ENCODE results near the gene MYO7B. TPM values are rescaled to one million over a fixed set of nuclear protein-coding genes. Genes with fewer than 3 reads are reported as not detected.

MYO7B gene
- total and polyA plus RNA-seq, 4 donors = 0.51 to 4.7 (median 1.9) TPM

- no peak for ATAC-seq (ENCODE audit: insufficient read depth, low FRiP score)
- H3K4me1 ChIP-seq (ENCODE audit: control insufficient read depth in 5 of 5, insufficient read depth in 5 of 5, low read length in 5 of 5) = peaks cover 7 to 35% (median 17%) of the 10 kb centered on the region in 5 donors
- no peaks in the 10 kb centered on the region for H3K27me3 ChIP-seq (ENCODE audit: control insufficient read depth in 3 of 3, insufficient read depth in 3 of 3, low read length in 2 of 3)
- no peaks in the 10 kb centered on the region for H3K9me3 ChIP-seq (ENCODE audit: control insufficient read depth in 4 of 4, insufficient read depth in 3 of 4, low read length in 3 of 4)
- WGBS, 2 donors = 43 to 59% methylated on average over 1 of the region's 1 CpG
- H3K9ac ChIP-seq (ENCODE audit: insufficient read depth in 1 of 2, low read length in 2 of 2) = no peak overlapping the region
- no peak overlapping the region for H3K27ac ChIP-seq (ENCODE audit: low read depth in 1 of 2, low read length in 1 of 2)
- TF ChIP-seq CTCF (IDR thresholded peaks at IDR 0.05; ENCODE audit: control extremely low read depth, extremely low read depth) = no peak
- no peak overlapping the region for H3K4me3 ChIP-seq
- DNase-seq = no peak
- H3K36me3 ChIP-seq (ENCODE audit: control insufficient read depth in 4 of 4, insufficient read depth in 4 of 4, low read length in 4 of 4) = peaks cover 2 to 13% (median 6%) of the 10 kb centered on the region in 4 donors
Measured at GRCh38 chr2:127511917-127512316, 23.6 kb upstream of the MYO7B start.

GRCh38 chr2:127512362-127512761, 23.1 kb upstream of the MYO7B start:
- no peak overlapping the region for H3K9ac ChIP-seq (ENCODE audit: insufficient read depth in 1 of 2, low read length in 2 of 2)
- TF ChIP-seq CTCF (IDR thresholded peaks at IDR 0.05; ENCODE audit: control extremely low read depth, extremely low read depth) = no peak
- peaks cover 2 to 13% (median 6%) of the 10 kb centered on the region in 4 donors for H3K36me3 ChIP-seq (ENCODE audit: control insufficient read depth in 4 of 4, insufficient read depth in 4 of 4, low read length in 4 of 4)
- no peak for ATAC-seq (ENCODE audit: insufficient read depth, low FRiP score)
- no peaks in the 10 kb centered on the region for H3K27me3 ChIP-seq (ENCODE audit: control insufficient read depth in 3 of 3, insufficient read depth in 3 of 3, low read length in 2 of 3)
- H3K27ac ChIP-seq (ENCODE audit: low read depth in 1 of 2, low read length in 1 of 2) = no peak overlapping the region
- no peak for DNase-seq
- H3K9me3 ChIP-seq (ENCODE audit: control insufficient read depth in 4 of 4, insufficient read depth in 3 of 4, low read length in 3 of 4) = no peaks in the 10 kb centered on the region
- peaks cover 3 to 35% (median 17%) of the 10 kb centered on the region in 5 donors for H3K4me1 ChIP-seq (ENCODE audit: control insufficient read depth in 5 of 5, insufficient read depth in 5 of 5, low read length in 5 of 5)
- no peak overlapping the region for H3K4me3 ChIP-seq
- 93 to 95% methylated on average over 4 of the region's 4 CpGs for WGBS, 2 donors

- no peaks in the 10 kb centered on the region for H3K27me3 ChIP-seq (ENCODE audit: control insufficient read depth in 3 of 3, insufficient read depth in 3 of 3, low read length in 2 of 3)
- peaks cover 4 to 18% (median 6%) of the 10 kb centered on the region in 4 donors for H3K36me3 ChIP-seq (ENCODE audit: control insufficient read depth in 4 of 4, insufficient read depth in 4 of 4, low read length in 4 of 4)
- no peak overlapping the region for H3K9ac ChIP-seq (ENCODE audit: insufficient read depth in 1 of 2, low read length in 2 of 2)
- TF ChIP-seq CTCF (IDR thresholded peaks at IDR 0.05; ENCODE audit: control extremely low read depth, extremely low read depth) = no peak
- no peak overlapping the region for H3K4me3 ChIP-seq
- peaks cover 0 to 24% (median 2%) of the 10 kb centered on the region in 5 donors for H3K4me1 ChIP-seq (ENCODE audit: control insufficient read depth in 5 of 5, insufficient read depth in 5 of 5, low read length in 5 of 5)
- 78 to 82% methylated on average over 10 of the region's 10 CpGs for WGBS, 2 donors
- DNase-seq (no peak), ATAC-seq (ENCODE audit: insufficient read depth, low FRiP score) (no peak)
- no peaks in the 10 kb centered on the region for H3K9me3 ChIP-seq (ENCODE audit: control insufficient read depth in 4 of 4, insufficient read depth in 3 of 4, low read length in 3 of 4)
- H3K27ac ChIP-seq (ENCODE audit: low read depth in 1 of 2, low read length in 1 of 2) = peak overlapping the region in 1 of 2 donors; percentile 20
Measured at GRCh38 chr2:127514076-127514475, 21.4 kb upstream of the MYO7B start.

- Histone ChIP-seq H3K27ac (ENCODE audit: low read depth in 1 of 2, low read length in 1 of 2) (peak overlapping the region in 1 of 2 donors; percentile 26), H3K36me3 (ENCODE audit: control insufficient read depth in 4 of 4, insufficient read depth in 4 of 4, low read length in 4 of 4) (peaks cover 5 to 18% (median 6%) of the 10 kb centered on the region in 4 donors), H3K4me3 (no peak overlapping the region), H3K4me1 (ENCODE audit: control insufficient read depth in 5 of 5, insufficient read depth in 5 of 5, low read length in 5 of 5) (peaks cover 0 to 24% (median 0%) of the 10 kb centered on the region in 5 donors), H3K9me3 (ENCODE audit: control insufficient read depth in 4 of 4, insufficient read depth in 3 of 4, low read length in 3 of 4) (no peaks in the 10 kb centered on the region), H3K9ac (ENCODE audit: insufficient read depth in 1 of 2, low read length in 2 of 2) (no peak overlapping the region), H3K27me3 (ENCODE audit: control insufficient read depth in 3 of 3, insufficient read depth in 3 of 3, low read length in 2 of 3) (no peaks in the 10 kb centered on the region)
- ATAC-seq (ENCODE audit: insufficient read depth, low FRiP score) (no peak), DNase-seq (no peak)
- TF ChIP-seq CTCF (IDR thresholded peaks at IDR 0.05; ENCODE audit: control extremely low read depth, extremely low read depth) = no peak
- WGBS, 2 donors = 90 to 96% methylated on average over 13 of the region's 13 CpGs
Measured at GRCh38 chr2:127514485-127514884, 21.0 kb upstream of the MYO7B start.
